Hindlimb muscle (tissue), 1 donor: ENCODE data around the gene RCVRN. TPM values are rescaled to one million over a fixed set of nuclear protein-coding genes. Genes with fewer than 3 reads are reported as not detected.
"Not testable (repeated sequence)": the region's sequence is repeated elsewhere in the genome, so short reads cannot be mapped to it uniquely, and the experiment has no call there.

ENCODE experiments used
- DNase-seq: peaks from one replicate; pipeline ENCODE4 v3.0.0-alpha.2; 2013
- polyA plus RNA-seq: library from polyadenylated mRNA; unstranded; fragments of 120-200 nt; gene quantifications from one replicate; pipeline ENCODE4 v1.2.1, GENCODE V29; 2013; ENCODE audit not compliant: insufficient read length

Gene RCVRN
- polyA plus RNA-seq, 1 donor, result 1.1 TPM

- DNase-seq, result not testable (repeated sequence)
Measured at GRCh38 chr17:9921216-9921615, 16.1 kb upstream of the RCVRN start.

GRCh38 chr17:9918804-9919352 lies 13.8 kb upstream of the RCVRN start:
- DNase-seq, result no peak

GRCh38 chr17:9918352-9918751 lies 13.3 kb upstream of the RCVRN start:
- DNase-seq, result no peak

GRCh38 chr17:9917801-9918200 lies 12.7 kb upstream of the RCVRN start:
- no peak for DNase-seq

GRCh38 chr17:9917131-9917530 lies 12.1 kb upstream of the RCVRN start:
- no peak for DNase-seq

GRCh38 chr17:9916108-9916507 lies 11.0 kb upstream of the RCVRN start:
- DNase-seq, result no peak

GRCh38 chr17:9913476-9913875 lies 8.4 kb upstream of the RCVRN start:
- DNase-seq, result no peak

- no peak for DNase-seq
Measured at GRCh38 chr17:9912121-9913099, 7.3 kb upstream of the RCVRN start.

- DNase-seq, result no peak
Measured at GRCh38 chr17:9911089-9911488, 6.0 kb upstream of the RCVRN start.

- no peak for DNase-seq
Measured at GRCh38 chr17:9908649-9909042, 3.6 kb upstream of the RCVRN start.

- DNase-seq, result no peak
Measured at GRCh38 chr17:9907883-9908648, 3.0 kb upstream of the RCVRN start.

GRCh38 chr17:9907131-9907530 lies 2.1 kb upstream of the RCVRN start:
- no peak for DNase-seq

GRCh38 chr17:9906616-9907015 lies 1.5 kb upstream of the RCVRN start:
- no peak for DNase-seq

GRCh38 chr17:9905902-9906301 lies 831 bp upstream of the RCVRN start:
- DNase-seq, result no peak

- DNase-seq, result no peak
Measured at GRCh38 chr17:9904277-9905077, 594 bp downstream of the RCVRN start.

GRCh38 chr17:9902120-9902519 lies 3.0 kb downstream of the RCVRN start:
- DNase-seq, result no peak

- peak; percentile 67 for DNase-seq
Measured at GRCh38 chr17:9900784-9901183, 4.3 kb downstream of the RCVRN start.

GRCh38 chr17:9900044-9900594 lies 5.0 kb downstream of the RCVRN start:
- DNase-seq, result no peak

GRCh38 chr17:9899280-9900043 lies 5.6 kb downstream of the RCVRN start:
- no peak for DNase-seq

- DNase-seq, result no peak
Measured at GRCh38 chr17:9898812-9899211, 6.3 kb downstream of the RCVRN start.

- DNase-seq, result no peak
Measured at GRCh38 chr17:9897372-9897968, 7.6 kb downstream of the RCVRN start.
